Stimulated activated naive CD4-positive, alpha-beta T cell treated with Interleukin-2 at 50 U/mL for 16 hours (primary cell): Measurements from ENCODE around the gene MBTPS2.
"Not testable (repeated sequence)": the region's sequence is repeated elsewhere in the genome, so short reads cannot be mapped to it uniquely, and the experiment has no call there.

ENCODE experiments used
- DNase-seq: peaks from one replicate; lab custom pipeline; 2025; lab: John Stamatoyannopoulos, UW

Gene MBTPS2

DNA sequence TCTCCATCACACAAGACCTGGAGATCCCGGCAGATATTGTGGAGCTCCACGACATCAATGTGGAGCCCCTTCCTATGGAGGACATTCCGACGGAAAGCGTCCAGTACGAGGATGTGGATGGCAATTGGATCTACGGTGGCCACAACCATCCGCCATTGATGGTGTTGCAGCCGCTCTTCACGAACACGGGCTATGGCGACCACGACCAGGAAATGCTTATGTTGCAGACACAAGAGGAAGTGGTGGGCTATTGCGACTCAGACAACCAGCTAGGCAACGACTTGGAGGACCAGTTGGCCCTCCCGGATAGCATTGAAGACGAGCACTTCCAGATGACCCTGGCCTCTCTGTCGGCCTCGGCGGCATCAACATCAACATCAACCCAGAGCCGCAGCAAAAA lies 17.1 kb downstream of the MBTPS2 start:
- no peak for DNase-seq

DNA sequence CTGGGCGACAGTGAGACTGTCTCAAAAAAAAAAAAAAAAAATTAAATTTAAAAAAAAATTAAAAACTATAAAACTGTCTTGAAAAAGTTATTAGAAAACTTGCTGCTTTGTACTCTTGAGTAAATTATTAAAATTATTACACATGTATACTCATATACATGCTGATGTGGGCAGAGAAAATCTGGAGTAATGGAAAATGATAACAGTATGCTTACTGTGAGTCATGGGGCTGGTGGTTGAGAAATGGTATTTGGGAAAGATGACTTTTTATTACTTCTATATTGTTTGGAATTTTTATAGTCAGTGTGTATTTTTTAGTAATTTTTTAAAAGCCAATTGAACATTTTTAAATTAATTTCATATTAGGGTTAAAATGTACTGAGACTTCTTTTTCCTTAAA lies 23.8 kb downstream of the MBTPS2 start:
- DNase-seq = no peak

DNA sequence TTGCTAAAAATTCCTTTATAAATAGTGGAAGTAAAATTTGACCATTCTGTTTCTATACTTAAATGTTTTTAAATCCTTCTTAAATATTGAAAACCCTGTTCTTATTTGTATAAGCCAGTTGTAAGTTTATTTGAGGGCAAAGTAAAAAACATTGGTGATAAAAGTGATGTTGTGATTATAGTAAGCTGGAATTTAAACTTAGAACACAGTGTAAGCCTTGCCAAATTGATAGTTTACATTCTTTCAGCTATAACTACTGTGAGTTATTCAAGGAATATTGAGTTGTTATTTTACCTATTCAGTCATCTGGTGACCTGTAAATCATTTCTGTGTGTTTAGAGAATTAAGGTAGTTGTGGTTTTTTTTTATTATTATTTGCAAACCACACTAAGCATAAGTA lies 26.0 kb downstream of the MBTPS2 start:
- no peak for DNase-seq

DNA sequence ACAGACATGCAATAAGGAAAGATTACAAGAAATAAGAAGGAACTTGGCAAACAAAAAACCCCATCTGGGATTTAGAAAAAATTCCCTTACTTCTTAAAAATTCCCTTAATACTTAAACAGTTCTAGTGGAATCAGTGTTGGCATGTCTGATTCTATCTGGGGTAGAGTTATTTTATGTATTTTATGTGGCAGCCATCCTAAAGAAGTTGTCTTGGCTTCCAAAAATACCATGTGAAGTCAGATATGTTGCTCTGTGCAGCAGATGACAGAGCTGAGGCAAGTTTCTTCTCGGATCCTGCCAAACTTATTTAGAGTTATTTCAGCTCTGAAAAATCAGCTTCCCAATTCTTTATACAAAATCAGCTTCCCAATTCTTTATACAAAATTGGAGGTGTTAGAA lies 31.1 kb downstream of the MBTPS2 start:
- no peak for DNase-seq

DNA sequence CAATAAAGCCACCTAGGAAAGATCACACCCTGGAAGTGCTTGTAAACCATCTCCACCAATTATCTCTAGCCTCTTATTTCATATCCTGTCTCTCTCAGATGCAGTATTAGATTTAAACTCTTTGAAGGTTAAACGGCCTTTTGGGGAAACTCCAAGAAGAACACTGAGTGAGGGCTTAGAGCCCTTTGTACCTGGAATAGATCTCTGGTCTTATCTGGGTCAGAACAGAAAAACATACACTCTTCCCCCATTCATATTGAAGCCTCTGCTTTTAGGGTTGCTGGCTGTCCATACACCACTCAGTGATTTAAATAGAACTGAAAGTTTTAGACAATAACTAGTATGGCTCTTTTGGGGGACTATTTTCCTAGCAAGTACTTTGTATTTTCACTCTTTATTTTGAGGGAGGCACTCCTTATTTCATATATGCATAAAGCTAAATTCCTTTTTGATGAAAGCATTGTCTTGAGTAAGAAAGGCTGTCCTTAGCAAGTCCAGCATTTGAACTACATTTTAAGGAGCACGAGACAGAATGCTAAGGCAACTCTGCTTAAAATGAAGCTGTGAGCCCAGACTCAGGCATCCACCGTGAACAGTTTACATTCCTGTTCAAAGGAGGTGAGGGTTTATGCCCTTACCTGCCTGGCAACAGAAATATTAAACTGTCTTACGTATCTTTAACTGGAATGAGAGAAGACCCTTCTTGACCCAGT lies 33.8 kb downstream of the MBTPS2 start:
- DNase-seq = no peak

DNA sequence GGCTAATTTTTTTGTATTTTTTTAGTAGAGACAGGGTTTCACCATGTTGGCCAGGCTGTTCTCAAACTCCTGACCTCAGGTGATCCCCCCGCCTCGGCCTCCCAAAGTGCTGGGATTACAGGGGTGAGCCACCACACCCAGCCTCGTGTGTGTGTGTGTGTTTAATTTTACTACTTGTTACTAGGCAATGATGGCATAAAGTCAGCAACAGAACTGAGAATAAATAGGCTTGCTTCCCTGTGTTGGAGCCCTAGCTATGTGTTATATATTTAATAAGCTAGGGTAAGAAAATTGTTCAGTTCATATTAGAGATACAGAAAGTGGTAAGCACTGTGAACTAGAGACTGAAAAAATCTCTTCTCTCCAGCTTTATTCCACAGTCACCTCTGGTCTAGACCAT lies 34.8 kb downstream of the MBTPS2 start:
- not testable (repeated sequence) for DNase-seq

DNA sequence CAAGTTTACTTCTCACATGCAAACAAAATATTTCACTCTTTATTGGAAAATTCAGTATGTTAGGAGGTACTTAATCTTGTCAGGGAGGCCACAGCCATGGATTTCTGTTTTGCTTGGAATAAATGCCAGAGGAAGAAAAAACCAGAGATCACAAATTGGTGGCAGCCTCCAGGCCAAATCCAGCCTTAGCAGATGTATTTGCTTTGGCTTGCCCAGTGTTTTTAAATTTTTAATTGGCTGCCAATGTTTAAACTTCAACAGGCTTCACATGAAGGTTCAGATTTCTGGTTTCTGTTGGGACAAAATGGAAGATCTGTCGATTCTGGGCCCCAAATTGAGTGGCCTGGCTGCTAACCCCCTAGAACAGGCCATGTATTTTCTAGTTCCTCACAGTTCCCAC lies 35.6 kb downstream of the MBTPS2 start:
- DNase-seq = no peak

DNA sequence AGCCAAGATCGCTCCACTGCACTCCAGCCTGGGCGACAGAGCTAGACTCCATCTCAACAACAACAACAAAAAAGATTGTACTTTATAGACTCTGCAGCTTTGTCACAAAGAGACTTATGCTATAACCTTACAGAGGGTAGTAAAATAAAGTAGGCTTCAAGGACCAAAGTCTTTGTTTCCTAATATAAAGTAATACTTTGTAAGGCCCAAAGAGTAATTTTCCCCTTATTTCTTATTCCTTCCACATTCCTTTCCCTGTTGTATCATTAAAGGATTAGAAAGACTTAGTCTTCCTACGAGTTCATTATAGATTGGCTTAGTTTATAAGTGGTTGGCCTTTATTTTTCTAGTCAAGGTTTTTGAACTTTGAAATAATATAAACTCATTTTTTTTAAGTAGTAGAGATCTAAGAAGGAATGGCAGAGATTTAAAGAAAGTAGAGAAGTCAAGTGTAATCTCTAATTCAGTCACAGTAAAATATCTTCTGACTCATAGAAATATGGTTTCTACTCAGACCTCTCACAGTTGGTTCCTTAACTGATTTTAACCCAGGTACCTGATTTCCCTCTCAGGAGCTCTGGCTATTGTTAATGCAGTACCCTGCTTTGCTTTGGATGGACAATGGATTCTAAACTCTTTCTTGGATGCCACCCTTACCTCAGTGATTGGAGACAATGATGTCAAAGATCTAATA lies 42.6 kb downstream of the MBTPS2 start:
- DNase-seq = no peak

DNA sequence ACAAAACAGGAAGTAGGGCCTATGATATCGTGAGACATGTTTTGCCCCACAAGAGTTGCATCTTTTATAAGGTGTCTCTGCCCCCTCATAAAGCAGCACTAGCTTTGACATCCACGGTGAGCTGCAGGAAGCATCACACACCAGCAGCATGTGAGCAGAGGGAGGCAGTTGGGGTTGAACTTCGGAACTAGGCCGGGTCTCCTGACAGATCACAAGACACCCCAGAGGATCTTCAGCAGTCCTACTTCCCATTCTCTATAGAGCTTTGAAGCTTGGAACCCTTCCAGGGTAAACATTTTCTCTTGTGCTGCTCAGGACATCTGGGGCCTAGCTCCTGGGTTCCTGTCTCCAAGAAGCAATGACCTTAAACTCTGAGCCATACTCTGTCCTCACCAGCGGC lies 43.8 kb downstream of the MBTPS2 start:
- DNase-seq = no peak

DNA sequence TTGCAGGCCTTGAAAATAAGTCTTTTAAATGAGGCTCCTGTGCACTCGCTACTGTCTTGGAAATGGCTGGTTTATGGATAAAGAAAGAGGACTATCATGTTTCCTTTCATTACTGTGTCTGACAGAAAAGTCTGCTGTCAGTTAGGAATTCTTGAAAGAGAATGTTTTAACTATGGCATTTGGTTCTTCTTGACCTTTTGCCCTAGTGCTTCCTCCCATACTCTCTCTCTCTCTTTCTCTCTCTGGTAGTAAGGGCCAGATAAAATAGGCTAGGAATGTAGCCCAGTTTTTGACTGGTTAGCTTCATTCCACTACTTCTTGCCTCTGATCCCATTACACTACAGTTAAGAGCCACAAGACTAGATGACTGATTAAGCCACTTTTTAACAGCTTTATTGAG lies 46.2 kb downstream of the MBTPS2 start:
- DNase-seq = no peak

DNA sequence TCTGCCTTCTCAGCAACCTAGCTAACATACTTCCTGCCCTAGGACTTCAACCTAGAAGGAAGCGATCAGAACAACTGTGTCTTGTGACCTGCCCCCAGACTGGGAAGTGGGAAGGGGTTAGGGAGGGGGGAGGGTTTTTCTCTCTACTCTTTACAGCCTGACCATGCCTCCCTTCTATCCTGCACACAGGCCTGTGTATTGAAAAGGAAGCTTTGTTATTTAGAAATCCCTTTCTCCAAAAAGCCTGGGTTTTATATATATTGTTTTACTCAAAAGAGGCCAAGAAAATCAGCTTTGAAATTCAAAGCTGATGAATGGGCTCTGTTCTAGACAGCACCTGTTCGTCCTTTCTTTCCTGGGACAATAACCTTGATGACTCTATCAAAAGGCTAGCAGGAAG lies 65.9 kb downstream of the MBTPS2 start:
- DNase-seq = no peak

DNA sequence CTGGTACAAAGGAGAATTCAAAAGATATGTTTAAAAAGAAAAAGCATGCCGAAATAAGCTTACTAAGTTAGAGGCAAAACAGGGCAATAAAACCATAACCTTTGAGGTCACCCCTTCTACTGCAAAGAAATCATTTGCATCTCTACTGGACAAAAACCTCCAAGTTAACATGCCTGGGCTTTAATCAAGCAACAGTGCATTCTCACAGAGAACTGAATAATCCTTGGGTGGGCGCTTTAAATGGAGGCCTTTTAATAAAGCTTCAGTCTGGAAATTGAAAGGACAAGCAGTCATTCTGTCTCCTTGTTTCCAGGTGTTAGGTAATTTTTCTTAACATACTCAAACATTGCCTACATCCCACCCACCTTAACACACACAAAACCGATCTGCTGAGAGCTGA lies 66.5 kb downstream of the MBTPS2 start:
- DNase-seq = no peak

DNA sequence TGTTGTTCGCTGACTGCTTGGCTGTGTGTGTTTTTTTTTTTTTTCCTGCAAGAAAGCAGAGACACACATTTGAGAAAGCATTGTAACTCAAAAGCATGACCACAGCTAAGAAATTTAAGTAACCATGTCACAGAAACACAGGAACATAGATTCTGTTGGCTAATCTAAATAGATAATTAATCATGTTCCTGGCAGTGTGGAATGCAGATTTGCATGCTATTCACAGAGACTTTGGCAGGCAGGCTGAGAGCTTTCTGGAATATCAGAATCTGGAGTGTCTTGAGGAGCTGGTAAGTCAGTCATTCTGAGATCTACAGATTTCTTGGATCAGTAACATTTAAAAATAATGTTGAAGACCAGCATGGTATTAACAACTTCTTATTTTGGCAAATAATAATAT lies 67.8 kb downstream of the MBTPS2 start:
- no peak for DNase-seq

DNA sequence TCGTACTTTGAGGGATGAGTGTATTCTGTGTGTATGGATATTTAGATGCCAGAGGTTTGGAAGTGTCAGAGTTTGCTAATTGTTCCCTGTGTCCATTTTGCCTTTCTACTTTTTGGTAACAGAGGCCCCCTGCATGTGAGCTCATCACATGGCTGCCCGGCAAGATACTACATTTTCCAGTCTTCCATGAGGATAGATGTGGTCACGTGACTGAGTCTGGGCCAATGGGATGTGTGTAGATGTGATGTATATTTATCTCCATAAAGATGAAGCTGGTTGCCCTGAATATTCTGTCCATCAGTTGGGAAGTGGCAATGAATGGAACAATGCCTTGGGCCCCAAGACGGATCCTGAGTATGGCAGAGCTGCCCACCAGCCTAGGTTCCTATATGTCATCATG lies 72.1 kb downstream of the MBTPS2 start:
- DNase-seq = no peak

DNA sequence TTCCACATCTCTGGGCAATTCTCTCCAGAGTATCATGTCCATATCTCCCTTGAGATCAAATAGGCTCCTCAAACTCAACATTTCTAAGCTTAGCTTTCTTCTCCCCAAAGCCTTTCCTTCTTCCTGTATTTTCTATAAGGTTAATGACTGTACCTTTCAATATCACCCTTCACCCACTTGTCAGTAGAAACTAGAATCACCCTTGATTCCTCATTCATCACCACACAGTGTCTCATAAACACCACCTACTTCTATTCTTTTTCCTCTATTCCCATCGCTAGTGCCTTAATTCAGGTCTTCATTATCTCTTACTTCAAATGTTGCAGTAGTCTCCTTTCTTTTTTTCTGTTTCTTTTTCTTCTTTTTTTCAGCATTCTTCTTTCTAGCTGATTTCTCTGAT lies 72.8 kb downstream of the MBTPS2 start:
- DNase-seq = no peak

DNA sequence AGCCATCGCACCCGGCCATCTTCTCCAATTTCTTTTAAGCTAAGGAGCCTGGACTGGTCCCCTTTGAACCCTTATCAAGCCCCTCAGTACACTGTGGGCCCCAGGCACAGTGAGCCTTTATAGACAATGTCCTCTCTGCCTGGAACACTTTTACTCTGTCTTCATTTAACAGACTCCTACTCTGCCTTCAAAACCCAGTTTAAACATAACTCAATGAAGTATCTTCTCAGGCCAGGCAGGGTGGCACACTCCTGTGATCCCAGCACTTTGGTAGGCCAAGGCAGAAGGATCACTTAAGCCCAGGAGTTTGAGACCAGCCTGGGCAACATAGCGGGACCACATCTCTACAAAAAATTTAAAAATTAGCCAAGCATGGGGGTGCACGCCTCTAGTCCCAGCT lies 73.6 kb downstream of the MBTPS2 start:
- DNase-seq = no peak

DNA sequence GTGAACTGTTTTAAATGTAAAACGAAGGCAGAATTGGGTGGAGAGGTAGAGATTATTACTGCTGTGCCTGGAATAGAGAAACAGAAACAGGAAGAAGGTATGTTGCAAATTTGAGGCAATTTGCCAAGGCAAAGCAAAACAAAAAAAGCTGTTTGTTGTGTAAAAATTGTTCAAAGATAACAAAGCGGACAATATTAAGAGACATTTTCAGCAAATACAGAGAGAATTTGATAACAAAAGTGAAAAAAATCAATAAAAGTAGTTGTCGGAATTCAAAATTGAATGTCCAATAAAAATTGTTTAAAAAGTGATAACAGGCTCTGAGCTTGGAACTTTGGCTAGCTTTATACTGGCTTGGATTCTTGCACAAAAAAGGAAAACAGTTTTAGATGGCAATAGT lies 86.7 kb downstream of the MBTPS2 start:
- DNase-seq = no peak

DNA sequence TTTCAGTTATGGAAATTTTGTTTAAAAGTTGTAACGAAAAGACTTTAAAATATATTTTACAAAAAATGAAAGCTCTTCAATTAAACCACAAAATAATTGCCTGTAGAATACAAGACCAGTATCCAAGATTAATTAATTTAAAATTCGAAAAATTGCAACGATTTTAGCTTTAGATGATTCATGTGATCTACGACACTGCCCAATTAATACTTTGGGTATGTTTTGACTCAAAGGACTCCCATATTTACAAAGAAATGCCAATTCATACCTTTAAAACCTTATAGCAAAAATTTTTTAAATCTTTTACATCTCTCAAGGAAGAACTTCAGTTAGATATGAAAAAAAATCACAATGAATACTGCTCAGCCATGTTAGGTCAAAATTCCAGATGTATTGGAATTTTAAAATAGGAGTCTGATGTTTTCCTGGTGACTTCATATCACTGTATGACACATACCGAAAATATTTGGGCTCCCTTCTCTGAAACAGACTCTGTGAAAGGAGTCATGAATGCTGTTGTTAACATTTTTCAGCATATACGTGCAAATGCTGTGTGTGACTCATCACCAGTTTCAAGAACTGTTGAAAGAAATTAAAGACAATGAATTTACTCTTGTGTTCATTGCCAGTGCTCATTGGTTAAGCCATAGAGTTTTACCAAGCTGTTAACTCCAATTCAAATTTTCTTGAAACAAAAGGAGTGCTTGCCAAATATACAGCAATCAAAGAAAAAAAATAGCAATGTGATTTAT lies 87.3 kb downstream of the MBTPS2 start:
- DNase-seq = no peak

DNA sequence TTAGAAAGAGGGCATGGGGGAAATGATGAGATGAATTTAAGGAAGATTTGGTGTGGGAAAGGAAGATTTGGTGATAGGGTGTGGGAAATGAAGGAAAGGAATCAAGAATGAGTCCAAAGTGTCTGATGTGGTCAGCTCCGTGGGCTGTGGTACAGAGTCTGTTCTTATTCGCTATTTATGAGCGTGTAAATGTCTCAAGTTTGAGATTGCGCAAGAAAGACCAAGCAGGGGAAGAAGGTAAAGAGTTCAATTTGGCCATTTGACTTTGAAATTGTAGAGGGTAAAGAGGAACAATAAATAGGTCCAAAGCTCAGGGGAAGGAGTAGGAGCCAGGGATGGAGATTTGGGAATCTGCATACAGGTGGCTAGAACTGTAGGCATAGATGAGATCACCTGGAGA lies 89.8 kb downstream of the MBTPS2 start:
- no peak for DNase-seq

DNA sequence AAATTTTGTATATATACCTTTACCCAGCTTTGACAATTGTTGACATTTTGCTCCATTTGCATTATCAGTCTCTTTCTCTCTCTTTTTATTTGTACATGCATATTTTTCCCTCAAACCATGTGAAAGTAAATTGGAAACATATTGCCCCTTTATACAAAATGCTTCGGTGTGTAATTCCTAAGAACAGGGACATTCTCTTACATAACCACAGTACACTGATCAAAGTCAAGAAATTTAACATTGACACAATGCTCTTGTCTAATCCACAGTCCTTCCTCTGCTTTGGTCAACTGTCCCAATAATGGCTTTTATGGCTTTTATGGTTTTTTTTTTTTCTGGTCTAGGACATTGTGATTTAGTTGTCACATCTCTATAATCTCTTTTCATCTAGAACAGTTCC lies 91.6 kb downstream of the MBTPS2 start:
- no peak for DNase-seq

DNA sequence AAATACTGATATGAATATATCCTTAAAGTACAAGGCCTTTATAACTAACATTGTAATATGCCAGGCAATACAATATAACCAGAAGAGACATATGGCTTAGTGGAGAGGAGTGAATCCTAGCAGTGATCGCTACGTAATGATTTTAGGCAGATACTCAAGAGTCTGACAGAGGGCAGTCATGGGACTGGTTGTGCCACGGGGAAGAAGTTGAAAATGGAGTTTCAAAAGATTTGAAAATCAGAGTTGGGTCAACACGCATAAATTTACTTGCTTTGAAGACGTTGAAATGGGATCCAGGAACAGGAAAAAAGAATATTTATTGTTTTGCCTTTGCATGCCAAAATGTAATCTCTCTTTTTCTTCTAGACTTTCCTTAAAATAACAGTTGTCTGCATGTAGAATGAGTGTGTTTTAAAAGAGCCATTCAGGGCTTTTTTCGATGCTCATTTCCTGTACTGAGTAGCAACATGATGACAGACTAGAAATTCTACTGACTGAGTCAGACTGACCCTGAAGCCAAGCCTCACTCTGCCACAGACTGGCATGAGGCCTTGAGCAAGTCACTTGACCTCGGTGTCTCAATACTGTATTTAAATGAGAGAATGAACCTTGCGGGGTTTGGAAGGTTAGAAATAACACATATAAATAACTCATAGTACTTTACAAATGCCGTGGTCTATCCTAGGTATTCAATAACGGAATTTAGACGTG lies 93.0 kb downstream of the MBTPS2 start:
- no peak for DNase-seq

DNA sequence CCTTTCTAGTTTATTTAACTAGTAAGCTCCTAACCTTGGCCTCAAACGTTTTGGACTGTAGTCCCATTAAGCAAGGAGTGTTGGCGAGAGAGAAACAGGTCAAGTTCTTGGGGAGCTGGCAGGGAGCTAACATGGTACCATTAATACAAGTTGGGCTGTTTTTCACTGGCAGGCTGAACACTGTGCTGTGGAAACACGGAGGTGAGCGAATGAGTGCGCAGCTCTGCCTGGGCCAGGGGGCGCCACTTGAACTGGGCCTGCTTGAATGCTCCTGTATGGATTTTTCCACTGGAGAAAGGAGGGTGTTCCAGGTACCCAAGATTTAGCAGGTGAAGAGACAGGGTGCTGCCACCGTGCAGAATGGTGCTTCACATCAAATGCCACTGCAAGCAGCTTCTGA lies 93.7 kb downstream of the MBTPS2 start:
- no peak for DNase-seq

DNA sequence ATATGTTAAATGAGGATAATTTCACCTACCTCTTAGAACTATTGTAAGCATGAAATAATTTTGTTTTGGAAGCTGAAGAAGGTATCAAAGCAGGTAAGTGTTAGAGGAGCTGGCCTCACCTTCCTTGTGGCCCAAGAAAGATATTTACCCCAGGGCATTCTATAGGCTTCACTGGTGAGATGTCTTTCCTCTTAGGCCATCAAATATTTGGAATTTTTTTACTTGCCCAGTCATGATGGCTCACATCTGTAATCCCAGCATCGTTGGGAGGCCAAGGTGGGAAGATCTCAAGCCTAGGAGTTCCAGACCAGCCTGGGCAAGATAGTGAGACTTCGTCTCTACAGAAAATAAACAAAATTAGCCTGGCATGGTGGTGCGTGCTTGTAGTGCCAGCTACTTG lies 95.0 kb downstream of the MBTPS2 start:
- DNase-seq = no peak
